ENCODE results near the gene SCAI. TPM values are rescaled to one million over a fixed set of nuclear protein-coding genes. Genes with fewer than 3 reads are reported as not detected.
"Not testable (repeated sequence)": the region's sequence is repeated elsewhere in the genome, so short reads cannot be mapped to it uniquely, and the experiment has no call there.

Gene SCAI
- polyA plus RNA-seq, 2 of the 4 experiments (the other 2 are of a cell fraction): 2.1 to 5.0 TPM

- TF ChIP-seq EHF (CRISPR knock-in tag; IDR thresholded peaks at IDR 0.05) (no peak), MAFK (IDR thresholded peaks at IDR 0.05; ENCODE audit: partially characterized antibody) (no peak), KDM1A (IDR thresholded peaks at IDR 0.05; ENCODE audit: low read depth) (no peak), ZC3H11A (IDR thresholded peaks at IDR 0.05) (no peak)
These were observed 57.4 kb downstream of the SCAI start (continued) for GRCh38 chr9:125085703-125086477.

DNA sequence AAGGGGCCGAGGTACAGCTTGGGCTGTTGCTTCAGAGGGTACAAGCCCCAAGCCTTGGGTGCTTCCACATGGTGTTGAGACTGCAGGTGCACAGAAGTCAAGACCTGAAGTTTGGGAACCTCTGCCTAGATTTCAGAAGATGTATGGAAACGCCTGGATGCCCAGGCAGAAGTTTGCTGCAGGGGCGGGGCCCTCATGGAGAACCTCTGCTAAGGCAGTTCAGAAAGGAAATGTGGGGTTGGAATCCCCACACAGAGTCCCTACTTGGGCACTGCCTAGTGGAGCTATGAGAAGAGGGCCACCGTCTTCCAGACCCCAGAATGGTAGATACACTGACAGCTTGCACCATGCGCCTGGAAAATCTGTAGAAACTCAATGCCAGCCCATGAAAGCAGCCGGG, 61.1 kb downstream of the SCAI start:
- H3K4me1 ChIP-seq; POLR2A ChIA-PET; H3K27ac ChIP-seq; FAIRE-seq; H3K4me3 ChIP-seq; H3K4me2 ChIP-seq; CTCF ChIA-PET; ATAC-seq; DNase-seq (ENCODE audit: low read depth in 1 of 2, low spot score in 1 of 2): not testable (repeated sequence)
- WGBS (ENCODE audit: missing lambda C conversion rate): 90% methylated on average over 6 of the region's 6 CpGs
- H3K9me3 ChIP-seq: peaks cover 14% of the 10 kb centered on the region; the same call in 2 of the 3 replicates

DNA sequence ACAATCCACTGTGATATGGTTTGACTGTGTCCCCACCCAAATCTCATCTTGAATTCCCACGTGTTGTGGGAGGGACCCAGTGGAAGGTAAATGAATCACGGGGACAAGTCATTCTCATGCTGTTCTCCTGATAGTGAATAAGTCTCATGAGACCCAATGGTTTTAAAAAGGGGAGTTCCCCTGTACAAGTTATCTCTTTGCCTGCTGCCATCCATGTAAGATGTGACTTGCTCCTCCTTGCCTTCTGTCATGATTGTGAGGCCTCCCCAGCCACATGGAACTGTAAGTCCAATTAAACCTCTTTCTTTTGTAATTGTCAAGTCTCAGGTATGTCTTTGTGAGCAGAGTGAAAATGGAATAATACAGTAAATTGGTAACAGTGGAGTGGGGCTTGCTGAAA, 62.5 kb downstream of the SCAI start:
- CTCF ChIA-PET; H3K4me3 ChIP-seq; POLR2A ChIA-PET; FAIRE-seq; ATAC-seq; H3K4me2 ChIP-seq; DNase-seq (ENCODE audit: low read depth in 1 of 2, low spot score in 1 of 2); H3K27ac ChIP-seq; H3K4me1 ChIP-seq: not testable (repeated sequence)
- peaks cover 14% of the 10 kb centered on the region; the same call in 2 of the 3 replicates for H3K9me3 ChIP-seq
- WGBS (ENCODE audit: missing lambda C conversion rate): 79% methylated on average over 2 of the region's 2 CpGs

DNA sequence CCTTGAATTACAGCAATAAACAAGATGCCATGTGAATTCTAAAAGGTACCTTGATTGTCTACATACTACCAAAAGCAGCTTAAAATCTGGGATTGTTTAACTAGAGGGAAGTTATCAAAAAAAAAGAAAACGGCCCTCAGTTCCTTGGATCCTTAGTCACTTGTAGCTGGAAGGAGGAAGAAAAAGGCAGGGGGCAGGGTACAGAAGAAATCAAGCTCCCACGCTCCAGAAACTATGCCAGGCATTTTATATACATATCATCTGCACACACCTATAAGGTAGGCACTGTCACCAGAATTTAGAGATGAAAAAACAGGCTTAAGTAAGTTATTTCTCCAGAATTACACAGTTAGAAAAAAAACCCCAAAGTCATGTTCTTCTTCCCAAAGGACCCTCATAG, 63.4 kb downstream of the SCAI start:
- H3K4me3 ChIP-seq: no peak overlapping the region
- CTCF ChIA-PET: no interaction called here
- FAIRE-seq (no peak), DNase-seq (ENCODE audit: low read depth in 1 of 2, low spot score in 1 of 2) (no peak), ATAC-seq (no peak)
- 60% methylated on average over 2 of the region's 2 CpGs for WGBS (ENCODE audit: missing lambda C conversion rate)
- POLR2A ChIA-PET: no interaction called here
- H3K9me3 ChIP-seq: peaks cover 14% of the 10 kb centered on the region; the same call in 2 of the 3 replicates
- H3K27ac ChIP-seq: no peak overlapping the region
- H3K4me1 ChIP-seq: no peaks in the 10 kb centered on the region
- TF ChIP-seq ZFP36 (IDR thresholded peaks at IDR 0.05; ENCODE audit: borderline replicate concordance, partially characterized antibody) (no peak), NFE2L2 (conservative IDR thresholded peaks at IDR 0.05; ENCODE audit: low read length) (no peak), BCL3 (IDR thresholded peaks at IDR 0.05) (no peak), SMC3 (IDR thresholded peaks at IDR 0.05) (no peak), ZSCAN20 (CRISPR knock-in tag; IDR thresholded peaks at IDR 0.05) (no peak), CHD4 (IDR thresholded peaks at IDR 0.05; ENCODE audit: borderline replicate concordance) (no peak), RARB (CRISPR knock-in tag; IDR thresholded peaks at IDR 0.05) (no peak), HDAC2 (IDR thresholded peaks at IDR 0.05) (no peak), POLR2AphosphoS2 (conservative IDR thresholded peaks at IDR 0.05; ENCODE audit: low read length) (no peak), ZC3H11A (IDR thresholded peaks at IDR 0.05) (no peak), RFX5 (IDR thresholded peaks at IDR 0.05) (no peak), BHLHE40 (IDR thresholded peaks at IDR 0.05; ENCODE audit: low read depth, low read length) (no peak), KDM1A (IDR thresholded peaks at IDR 0.05; ENCODE audit: low read depth) (no peak), NR3C1 (IDR thresholded peaks at IDR 0.05) (no peak), PBX3 (IDR thresholded peaks at IDR 0.05) (no peak), SREBF2 (IDR thresholded peaks at IDR 0.05) (no peak), KDM5A (IDR thresholded peaks at IDR 0.05) (no peak)
- TF ChIP-seq, protein P1, sequence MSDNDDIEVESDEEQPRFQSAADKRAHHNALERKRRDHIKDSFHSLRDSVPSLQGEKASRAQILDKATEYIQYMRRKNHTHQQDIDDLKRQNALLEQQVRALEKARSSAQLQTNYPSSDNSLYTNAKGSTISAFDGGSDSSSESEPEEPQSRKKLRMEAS (IDR thresholded peaks at IDR 0.05): no peak
- TF ChIP-seq, protein P2, sequence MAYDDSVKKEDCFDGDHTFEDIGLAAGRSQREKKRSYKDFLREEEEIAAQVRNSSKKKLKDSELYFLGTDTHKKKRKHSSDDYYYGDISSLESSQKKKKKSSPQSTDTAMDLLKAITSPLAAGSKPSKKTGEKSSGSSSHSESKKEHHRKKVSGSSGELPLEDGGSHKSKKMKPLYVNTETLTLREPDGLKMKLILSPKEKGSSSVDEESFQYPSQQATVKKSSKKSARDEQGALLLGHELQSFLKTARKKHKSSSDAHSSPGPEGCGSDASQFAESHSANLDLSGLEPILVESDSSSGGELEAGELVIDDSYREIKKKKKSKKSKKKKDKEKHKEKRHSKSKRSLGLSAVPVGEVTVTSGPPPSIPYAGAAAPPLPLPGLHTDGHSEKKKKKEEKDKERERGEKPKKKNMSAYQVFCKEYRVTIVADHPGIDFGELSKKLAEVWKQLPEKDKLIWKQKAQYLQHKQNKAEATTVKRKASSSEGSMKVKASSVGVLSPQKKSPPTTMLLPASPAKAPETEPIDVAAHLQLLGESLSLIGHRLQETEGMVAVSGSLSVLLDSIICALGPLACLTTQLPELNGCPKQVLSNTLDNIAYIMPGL (CRISPR knock-in tag; IDR thresholded peaks at IDR 0.05; ENCODE audit: borderline replicate concordance): no peak
- H3K4me2 ChIP-seq: no peak overlapping the region
